Endothelial cell (in vitro differentiated cells): Measurements from ENCODE around the gene CD4. TPM values are rescaled to one million over a fixed set of nuclear protein-coding genes. Genes with fewer than 3 reads are reported as not detected.
"Not testable (repeated sequence)": the region's sequence is repeated elsewhere in the genome, so short reads cannot be mapped to it uniquely, and the experiment has no call there.

ENCODE experiments used
- DNase-seq: peaks from one replicate; pipeline ENCODE4 v3.0.0; 2021; ENCODE audit warnings: low spot score
- H3K27ac Mint-ChIP-seq: one replicate; pipeline ENCODE4 v1.8.0; 2021; ENCODE audit warnings: mixed read lengths, inconsistent platforms; ENCODE audit not compliant: unreplicated experiment
- H3K27me3 Mint-ChIP-seq: one replicate; pipeline ENCODE4 v1.8.0; 2021; ENCODE audit warnings: mild to moderate bottlenecking, moderate library complexity, mixed read lengths, inconsistent platforms; ENCODE audit not compliant: unreplicated experiment
- H3K36me3 Mint-ChIP-seq: one replicate; pipeline ENCODE4 v1.8.0; 2021; ENCODE audit warnings: mild to moderate bottlenecking, low read depth, mixed read lengths, inconsistent platforms; ENCODE audit not compliant: unreplicated experiment
- H3K4me1 Mint-ChIP-seq: one replicate; pipeline ENCODE4 v1.8.0; 2021; ENCODE audit warnings: mild to moderate bottlenecking, mixed read lengths, inconsistent platforms; ENCODE audit not compliant: unreplicated experiment
- H3K4me3 Mint-ChIP-seq: one replicate; pipeline ENCODE4 v1.8.0; 2021; ENCODE audit warnings: mild to moderate bottlenecking, mixed read lengths, inconsistent platforms; ENCODE audit not compliant: unreplicated experiment
- H3K9me3 Mint-ChIP-seq: one replicate; pipeline ENCODE4 v1.8.0; 2021; ENCODE audit warnings: mixed read lengths, inconsistent platforms; ENCODE audit not compliant: unreplicated experiment
- CTCF ChIP-seq: fragments of 200-600 bp; sonication (generic); IDR thresholded peaks from one replicate; pipeline ENCODE4 v1.5.0; 2021; ENCODE audit warnings: antibody characterized with exemption; ENCODE audit not compliant: unreplicated experiment
- total RNA-seq: library from RNA; stranded (reverse); fragmentation: NEBNext Ultra II Directional; extraction: Animal tissue kit (Norgen Biotek cat#: 25700); gene quantifications from one replicate; pipeline ENCODE4 v1.2.1, GENCODE V29; 2021; ENCODE audit not compliant: unreplicated experiment

The CD4 gene
- total RNA-seq, 1 donor from 2014 or later, result 4.7 TPM

DNA sequence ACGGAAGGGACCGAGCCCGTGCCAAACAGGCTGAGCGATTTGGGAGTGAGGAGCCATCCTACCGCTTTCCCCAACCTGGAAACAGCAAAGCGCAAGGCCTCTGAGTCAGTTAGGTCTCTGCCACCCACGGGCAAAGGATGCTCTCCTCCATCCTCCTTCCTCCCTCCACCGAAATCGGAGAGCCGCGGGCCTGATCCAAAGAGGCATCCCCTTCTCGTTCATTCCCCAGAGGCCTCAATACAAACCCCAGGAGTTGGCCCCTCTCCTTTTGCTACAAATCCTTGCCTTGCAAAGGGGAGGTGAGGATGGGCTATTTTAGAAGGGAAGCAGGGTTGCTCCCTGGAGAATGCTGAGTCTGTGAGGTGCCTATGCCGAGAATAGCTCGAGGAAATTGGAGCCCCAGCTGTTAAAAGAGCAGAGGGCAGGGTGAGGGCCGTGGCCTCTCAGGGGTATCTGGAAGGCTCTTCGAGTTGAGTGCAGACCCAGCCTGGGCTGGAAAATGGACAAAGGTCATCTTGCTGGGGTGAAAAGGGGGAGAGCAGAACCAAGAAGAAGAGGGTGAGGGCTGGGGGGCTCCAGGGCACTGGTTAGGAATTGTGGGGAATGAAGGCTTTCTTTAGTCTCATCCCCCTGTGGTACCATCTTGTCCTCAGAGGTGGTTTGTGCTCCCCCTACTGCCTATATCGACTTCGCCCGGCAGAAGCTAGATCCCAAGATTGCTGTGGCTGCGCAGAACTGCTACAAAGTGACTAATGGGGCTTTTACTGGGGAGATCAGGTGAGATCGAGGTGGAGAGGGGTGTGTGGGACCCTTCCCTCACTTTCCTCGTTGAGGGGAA lies 79.1 kb downstream of the CD4 start:
- peaks cover 19% of the 10 kb centered on the region for H3K27me3 Mint-ChIP-seq
- peaks cover 42% of the 10 kb centered on the region for H3K36me3 Mint-ChIP-seq
- TF ChIP-seq CTCF, result no peak
- peak overlapping the region; percentile 61 for H3K27ac Mint-ChIP-seq
- peaks cover 29% of the 10 kb centered on the region for H3K4me1 Mint-ChIP-seq
- H3K9me3 Mint-ChIP-seq, result no peaks in the 10 kb centered on the region
- no peak for DNase-seq
- peak overlapping the region; percentile 92 for H3K4me3 Mint-ChIP-seq

GRCh38 chr12:6869049-6870021 lies 80.0 kb downstream of the CD4 start:
- TF ChIP-seq CTCF, result peak; percentile 91
- Mint-ChIP-seq H3K4me3 (peak overlapping the region; percentile 92), H3K4me1 (peaks cover 33% of the 10 kb centered on the region), H3K27me3 (peaks cover 19% of the 10 kb centered on the region), H3K36me3 (peaks cover 44% of the 10 kb centered on the region), H3K27ac (peak overlapping the region; percentile 18), H3K9me3 (no peaks in the 10 kb centered on the region)
- DNase-seq, result peak; percentile 86

DNA sequence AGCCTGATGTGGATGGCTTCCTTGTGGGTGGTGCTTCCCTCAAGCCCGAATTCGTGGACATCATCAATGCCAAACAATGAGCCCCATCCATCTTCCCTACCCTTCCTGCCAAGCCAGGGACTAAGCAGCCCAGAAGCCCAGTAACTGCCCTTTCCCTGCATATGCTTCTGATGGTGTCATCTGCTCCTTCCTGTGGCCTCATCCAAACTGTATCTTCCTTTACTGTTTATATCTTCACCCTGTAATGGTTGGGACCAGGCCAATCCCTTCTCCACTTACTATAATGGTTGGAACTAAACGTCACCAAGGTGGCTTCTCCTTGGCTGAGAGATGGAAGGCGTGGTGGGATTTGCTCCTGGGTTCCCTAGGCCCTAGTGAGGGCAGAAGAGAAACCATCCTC lies 81.0 kb downstream of the CD4 start:
- H3K27ac Mint-ChIP-seq, H3K9me3 Mint-ChIP-seq, DNase-seq: not testable (repeated sequence)
- peak overlapping the region; percentile 32 for H3K4me3 Mint-ChIP-seq
- H3K4me1 Mint-ChIP-seq, result peaks cover 33% of the 10 kb centered on the region
- H3K27me3 Mint-ChIP-seq, result peaks cover 17% of the 10 kb centered on the region
- H3K36me3 Mint-ChIP-seq, result peaks cover 38% of the 10 kb centered on the region

Other genes with a start within 250 kb of the CD4 start
- gene IFFO1, start 233.5 kb upstream of the CD4 start, total RNA-seq, result 82.2 TPM
- gene NOP2, start 221.2 kb upstream of the CD4 start, total RNA-seq, result 37.5 TPM
- gene CHD4, start 182.1 kb upstream of the CD4 start, total RNA-seq, result 334 TPM
- gene LPAR5, start 153.6 kb upstream of the CD4 start, total RNA-seq, result 2.7 TPM
- 19.3 TPM for gene ACRBP, start 142.1 kb upstream of the CD4 start, total RNA-seq
- gene ING4, start 126.4 kb upstream of the CD4 start, total RNA-seq, result 41.3 TPM
- 85.2 TPM for gene ZNF384, start 100.2 kb upstream of the CD4 start, total RNA-seq
- gene PIANP, start 88.7 kb upstream of the CD4 start, total RNA-seq, result 2.0 TPM
- 25.1 TPM for gene COPS7A, start 65.5 kb upstream of the CD4 start, total RNA-seq
- gene MLF2, start 36.4 kb upstream of the CD4 start, total RNA-seq, result 118 TPM
- gene PTMS, start 23.2 kb upstream of the CD4 start, total RNA-seq, result 864 TPM
- gene LAG3, start 17.0 kb upstream of the CD4 start, total RNA-seq, result 7.6 TPM
- 52.7 TPM for gene GPR162, start 32.3 kb downstream of the CD4 start, total RNA-seq
- 48.8 TPM for gene P3H3, start 38.9 kb downstream of the CD4 start, total RNA-seq
- 9.0 TPM for gene GNB3, start 51.4 kb downstream of the CD4 start, total RNA-seq
- gene CDCA3, start 61.8 kb downstream of the CD4 start, total RNA-seq, result 6.2 TPM
- 119 TPM for gene USP5, start 62.6 kb downstream of the CD4 start, total RNA-seq
- 356 TPM for gene TPI1, start 78.0 kb downstream of the CD4 start, total RNA-seq
- gene SPSB2, start 83.8 kb downstream of the CD4 start, total RNA-seq, result 6.7 TPM
- gene LRRC23, start 115.3 kb downstream of the CD4 start, total RNA-seq, result 5.7 TPM
- 5.3 TPM for gene ENO2, start 125.1 kb downstream of the CD4 start, total RNA-seq
- 144 TPM for gene ATN1, start 138.4 kb downstream of the CD4 start, total RNA-seq
- not detected for gene RNU7-1, start 154.3 kb downstream of the CD4 start, total RNA-seq
- gene C12orf57, start 154.5 kb downstream of the CD4 start, total RNA-seq, result 225 TPM
- 22.1 TPM for gene PTPN6, start 161.8 kb downstream of the CD4 start, total RNA-seq
- gene PHB2, start 181.1 kb downstream of the CD4 start, total RNA-seq, result 288 TPM
- 37.3 TPM for gene EMG1, start 181.4 kb downstream of the CD4 start, total RNA-seq
- gene LPCAT3, start 228.9 kb downstream of the CD4 start, total RNA-seq, result 40.2 TPM